Activated CD4-positive, CD25-positive, alpha-beta regulatory T cell treated with anti-CD3 and anti-CD28 coated beads, Interleukin-2, amount 50 U/mL, for 16 hours (primary cell): Measurements from ENCODE around the gene TTC13.

Experiments used
- DNase-seq: peaks from one replicate; pipeline ENCODE4 v3.0.0-alpha.2; 2020; ENCODE audit warnings: low read depth, low spot score

Gene TTC13

DNA sequence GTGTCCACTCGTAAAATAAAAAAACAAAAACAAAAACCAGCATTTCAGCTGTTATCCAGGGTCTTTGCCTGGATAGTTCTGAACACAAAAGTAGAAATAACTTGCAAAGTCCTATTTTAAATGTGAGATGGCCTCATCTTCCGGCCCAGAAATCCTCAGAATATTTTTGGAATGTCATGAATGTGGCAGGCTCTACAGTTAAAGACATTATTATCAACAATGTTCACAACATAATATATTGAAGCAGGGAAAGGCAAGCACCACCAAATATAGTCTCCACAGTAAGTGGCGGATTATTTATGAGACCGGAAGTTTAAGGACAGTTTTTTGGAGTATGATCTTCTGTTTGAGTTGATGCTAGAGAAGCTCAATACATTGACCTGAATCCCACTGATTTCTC lies 109.2 kb downstream of the TTC13 start:
- DNase-seq: no peak

DNA sequence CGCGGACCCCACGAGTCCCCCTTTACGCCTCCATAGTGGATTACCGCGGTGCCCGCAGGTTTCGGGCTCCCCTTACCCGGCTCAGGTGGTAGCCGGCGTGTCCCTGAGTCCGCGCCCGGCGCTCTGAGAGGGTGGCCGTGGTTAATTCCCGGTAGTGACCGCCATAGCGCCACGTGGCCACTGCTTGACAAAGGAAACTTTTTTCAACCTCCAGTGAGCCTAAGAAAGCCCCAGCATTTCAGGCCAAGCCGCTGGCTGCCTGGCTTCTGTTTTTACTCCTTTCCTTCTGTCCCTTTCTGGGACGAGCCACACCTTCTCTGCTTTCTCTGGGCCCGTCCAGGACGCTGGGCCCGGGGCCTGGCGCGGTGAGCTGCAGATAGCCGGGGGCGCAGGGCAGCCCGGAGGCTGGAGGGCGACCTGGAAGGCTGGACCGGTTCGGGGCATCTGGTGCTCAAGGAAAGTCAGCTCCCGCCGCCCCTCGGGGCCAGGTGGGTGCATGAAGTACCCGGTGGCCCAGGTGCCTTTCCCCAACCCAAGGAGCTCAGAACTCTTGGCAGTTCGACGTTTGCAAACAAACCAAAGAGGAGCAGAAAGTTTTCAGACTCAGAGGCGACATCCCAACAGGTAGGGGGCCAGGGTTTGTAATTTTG lies 109.8 kb downstream of the TTC13 start:
- no peak for DNase-seq

DNA sequence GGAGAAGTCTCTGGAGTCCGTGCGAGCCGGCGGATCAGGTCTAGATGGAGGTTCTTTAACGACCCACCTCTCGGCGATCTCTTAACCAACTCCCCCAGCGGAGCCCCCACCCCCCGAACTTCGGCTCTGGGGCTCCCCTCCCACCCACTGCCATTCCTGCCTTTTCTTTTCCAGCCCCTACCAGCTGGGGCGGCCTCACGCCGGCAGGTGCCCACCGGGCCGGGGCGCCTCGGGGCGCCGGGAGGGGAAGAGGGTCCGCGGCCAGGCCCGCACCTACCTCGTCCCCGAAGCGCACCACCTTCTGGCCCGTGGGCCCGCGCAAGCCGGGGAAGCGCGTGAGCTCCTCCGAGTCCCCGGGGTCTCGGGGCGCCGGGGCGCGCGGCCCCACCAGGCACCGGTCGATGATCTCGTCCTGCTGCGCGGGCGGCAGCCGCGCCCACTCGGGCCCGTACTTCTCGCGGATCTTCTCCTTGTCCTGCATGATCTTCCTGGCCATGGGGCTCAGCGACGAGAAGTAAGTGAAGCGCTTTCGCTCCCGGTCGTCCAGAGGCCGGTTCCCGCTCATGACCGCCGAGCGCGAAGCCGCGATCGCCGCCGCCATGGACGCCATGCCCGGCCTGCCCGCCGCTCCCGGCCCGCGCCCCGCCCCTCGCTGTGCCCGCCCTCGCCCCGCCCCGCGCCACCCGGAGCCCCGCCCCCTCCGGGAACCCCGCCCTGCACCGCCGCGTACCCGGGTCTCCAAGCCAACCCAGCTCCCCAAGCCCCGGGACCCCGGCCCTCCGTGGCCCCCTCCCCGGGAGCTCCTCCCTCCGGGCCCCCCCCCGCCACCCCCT lies 110.5 kb downstream of the TTC13 start, which contains the start of gene C1orf198:
Gene C1orf198 (minus strand): TSS at position 619 of the 833 bp plus-strand sequence. CDS start 9 bp downstream, at position 610.
- DNase-seq: peak; percentile 46

DNA sequence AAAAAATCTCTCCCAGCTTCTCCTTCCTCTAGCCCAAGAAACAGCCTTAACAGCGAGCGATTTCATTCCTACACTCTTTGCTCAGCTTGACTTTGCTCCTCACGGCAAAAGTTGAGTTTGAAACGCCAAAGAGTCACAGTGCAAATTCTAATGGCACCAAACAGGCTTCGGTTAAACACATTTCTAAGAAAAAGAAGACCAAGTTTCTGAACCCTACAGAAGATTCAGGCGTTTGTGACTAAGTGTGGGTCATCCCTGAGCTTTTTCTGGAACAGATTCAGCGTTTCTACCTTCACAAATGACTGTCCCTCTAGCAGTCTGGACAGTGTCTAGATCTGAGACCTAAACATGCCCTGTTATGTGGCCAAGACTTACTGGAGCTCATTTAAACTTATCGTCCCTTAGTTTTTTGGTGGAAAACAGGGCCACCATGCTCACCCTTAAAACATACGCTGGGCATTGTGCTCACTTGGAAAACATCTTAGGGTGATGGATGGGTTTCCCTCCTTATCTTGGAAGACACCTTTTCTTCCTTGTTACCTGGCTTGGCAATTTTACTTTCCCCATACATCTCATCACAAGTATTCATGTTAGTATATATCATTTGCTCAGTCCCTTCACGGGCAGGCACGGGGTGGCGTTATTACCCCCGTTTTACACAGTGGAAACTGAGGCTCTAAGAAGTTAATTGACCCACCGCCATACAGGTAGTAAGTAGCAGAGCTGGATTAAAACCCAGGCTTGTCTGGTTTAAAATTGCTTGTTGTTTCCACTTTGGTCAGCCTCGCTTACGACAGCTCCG lies 111.4 kb downstream of the TTC13 start:
- DNase-seq: no peak

- no peak for DNase-seq
Observed at GRCh38 chr1:230866171-230867070, 112.2 kb downstream of the TTC13 start.

DNA sequence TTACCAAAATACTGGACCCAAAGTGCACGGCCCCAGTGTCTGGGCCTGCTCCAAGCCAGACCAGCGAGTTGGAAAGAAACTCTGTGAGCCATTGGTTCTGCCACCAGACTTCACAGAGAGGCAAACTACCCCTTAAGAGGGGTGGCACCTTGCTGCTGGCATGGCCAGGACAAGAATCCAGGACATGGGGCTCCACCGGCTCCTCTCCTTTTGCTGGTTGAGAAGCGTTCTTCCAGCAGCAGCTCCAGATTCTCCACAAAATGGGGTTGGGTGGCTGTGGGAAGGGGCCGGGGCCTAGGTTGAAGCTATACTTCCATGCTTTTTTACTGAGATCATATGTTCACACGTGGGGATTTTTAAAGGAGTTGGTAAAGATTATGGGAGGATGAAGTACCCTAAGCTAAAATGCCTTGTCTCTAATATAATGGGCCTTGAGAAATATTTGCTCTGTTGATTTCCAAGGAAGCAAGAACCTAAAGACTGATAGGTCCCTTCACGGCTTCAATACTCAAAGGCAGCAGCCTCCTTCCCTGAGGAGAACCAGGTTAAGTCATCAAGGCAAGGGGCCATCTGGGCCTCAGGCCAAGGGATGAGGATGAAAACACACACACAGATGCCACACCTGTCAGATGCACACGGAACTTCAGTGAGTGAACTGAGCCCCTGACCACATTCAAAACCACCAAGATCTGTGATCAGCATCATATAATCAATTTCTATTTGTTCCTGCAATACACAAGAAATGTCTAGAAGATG lies 113.4 kb downstream of the TTC13 start:
- DNase-seq: no peak

DNA sequence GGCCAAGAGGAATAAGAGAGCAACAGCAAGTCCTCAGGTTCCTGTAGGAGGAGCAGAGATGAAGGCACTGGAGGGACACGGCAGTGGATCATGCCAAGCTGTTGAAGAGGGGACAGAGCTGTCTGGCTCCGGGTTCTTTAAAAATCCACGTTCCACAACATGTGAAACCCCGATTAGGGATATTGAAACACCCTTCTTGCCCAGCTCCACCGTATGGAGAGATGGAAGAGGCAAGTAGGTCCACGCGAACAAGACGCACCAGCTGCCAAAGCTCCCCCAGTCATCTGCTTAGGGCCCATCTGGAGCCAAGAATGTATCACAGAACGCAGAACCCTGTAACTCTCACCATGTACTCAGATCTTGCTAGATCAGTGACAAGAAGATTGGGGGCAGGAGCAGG lies 114.2 kb downstream of the TTC13 start:
- DNase-seq: no peak

- no peak for DNase-seq
Observed at GRCh38 chr1:230863449-230863848, 115.2 kb downstream of the TTC13 start.

DNA sequence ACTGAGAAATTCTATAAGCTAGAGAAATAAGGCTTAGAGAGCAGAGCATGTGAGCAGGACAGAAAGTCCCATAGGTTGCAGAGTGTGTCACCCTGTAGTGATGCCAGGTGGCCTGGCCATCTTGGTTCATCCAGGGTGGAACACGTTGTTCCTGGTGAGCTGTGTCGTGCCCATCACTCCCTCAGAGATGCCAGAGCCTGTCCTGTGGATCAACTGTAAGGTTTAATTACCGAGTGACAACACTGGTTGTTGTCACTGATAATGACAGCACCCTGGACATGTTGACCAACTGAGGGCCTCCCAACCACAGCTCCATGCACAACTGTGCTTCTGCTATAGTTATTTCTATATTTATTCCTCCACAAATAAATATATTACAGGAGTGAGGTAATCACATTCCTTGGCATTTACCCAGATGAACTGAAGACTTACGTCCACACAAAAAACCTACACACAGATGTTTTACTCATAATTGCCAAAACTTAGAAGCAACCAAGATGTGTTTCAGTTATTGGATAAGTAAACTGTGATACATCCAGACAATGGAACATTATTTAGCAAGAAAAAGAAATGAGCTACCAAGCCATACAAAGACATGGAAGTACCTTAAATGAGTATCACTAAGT lies 116.6 kb downstream of the TTC13 start:
- no peak for DNase-seq

DNA sequence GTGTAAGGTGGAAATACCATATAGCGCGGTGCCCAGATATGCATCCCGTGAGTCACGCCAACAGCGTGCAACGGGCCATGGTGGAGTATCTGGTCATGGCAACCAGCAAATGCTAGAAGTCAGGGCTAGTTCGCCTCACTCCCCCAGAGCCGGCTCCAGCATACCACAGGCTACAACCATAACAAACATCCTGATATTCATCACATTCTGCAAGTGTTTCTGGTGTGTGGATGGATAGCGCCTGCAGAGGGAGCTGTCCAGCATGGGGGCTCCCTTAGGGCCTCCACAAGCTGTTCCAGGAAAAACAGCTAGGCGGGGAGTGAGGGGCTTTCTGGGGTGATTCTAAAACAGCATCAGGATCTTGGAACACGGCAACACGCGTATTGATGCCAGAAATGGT lies 117.2 kb downstream of the TTC13 start:
- DNase-seq: no peak

DNA sequence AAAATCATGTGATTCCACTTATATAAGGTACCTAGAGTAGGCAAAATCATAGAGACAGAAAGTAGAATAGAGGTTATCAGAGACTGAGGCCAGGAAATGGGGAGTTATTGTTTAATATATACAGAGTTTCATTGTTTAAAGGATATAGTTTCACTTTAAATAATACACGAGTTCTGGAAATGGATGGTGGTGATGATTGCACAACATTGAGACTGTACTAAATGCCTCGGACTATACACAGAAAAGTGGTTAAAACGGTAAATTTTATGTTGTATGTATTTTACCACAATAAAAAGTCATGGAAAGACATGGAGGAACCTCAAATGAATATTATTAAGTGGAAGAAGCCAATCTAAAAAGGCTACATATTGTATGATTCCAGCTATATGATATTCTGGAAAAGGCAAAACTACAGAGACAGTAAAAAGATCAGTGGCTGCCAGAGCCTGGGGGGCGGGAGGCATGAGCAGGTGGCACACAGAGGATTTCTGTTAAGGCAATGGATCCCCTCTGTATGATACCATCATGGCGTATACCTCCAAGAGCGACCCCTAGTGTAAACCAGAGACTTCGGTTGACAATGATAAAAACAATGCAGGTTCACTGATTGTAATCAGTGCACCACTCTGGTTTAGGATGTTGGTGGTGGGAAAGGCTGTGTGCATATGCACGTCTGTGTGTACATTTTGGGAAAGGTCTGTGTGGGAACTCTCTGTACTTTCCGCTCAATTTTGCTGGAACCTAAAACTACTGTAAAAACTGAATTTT lies 117.9 kb downstream of the TTC13 start:
- no peak for DNase-seq

DNA sequence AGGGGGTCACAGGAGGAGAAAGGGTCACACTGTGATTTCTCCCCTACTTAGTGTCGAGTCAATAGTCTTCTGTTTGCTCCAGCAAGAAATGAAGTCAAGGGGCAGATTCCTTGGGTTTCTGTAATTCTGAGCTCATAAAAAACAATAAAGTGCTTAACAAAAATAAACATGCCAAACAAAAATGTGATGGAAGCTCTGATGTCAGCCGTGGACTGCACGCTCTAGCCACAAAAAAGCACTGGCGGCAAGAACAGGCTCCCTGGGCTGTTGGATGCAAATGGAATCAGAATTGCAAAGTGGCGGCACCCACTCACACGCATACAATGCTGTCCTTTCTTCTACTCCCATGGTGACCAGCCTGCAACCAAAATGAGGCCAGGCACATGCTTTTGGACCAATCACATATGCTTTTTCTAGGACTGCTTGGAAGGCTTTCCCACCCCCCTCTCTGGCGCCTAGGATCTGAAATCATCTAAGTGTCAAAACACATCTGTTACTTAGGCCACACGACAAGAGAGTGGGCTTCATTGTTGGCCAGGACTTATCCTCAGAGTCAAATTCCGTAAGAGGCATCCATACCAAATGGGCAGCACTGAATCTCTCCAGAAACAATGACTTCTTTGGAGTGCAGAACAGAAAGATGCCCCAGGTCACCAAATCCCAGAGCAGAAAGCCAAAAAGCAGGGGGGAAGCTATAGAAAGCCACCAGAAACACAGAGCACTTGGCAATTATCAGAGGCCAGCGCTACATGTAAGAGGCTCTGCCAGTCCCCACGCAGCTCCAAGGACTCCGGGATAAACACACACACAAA lies 119.5 kb downstream of the TTC13 start:
- DNase-seq: no peak

DNA sequence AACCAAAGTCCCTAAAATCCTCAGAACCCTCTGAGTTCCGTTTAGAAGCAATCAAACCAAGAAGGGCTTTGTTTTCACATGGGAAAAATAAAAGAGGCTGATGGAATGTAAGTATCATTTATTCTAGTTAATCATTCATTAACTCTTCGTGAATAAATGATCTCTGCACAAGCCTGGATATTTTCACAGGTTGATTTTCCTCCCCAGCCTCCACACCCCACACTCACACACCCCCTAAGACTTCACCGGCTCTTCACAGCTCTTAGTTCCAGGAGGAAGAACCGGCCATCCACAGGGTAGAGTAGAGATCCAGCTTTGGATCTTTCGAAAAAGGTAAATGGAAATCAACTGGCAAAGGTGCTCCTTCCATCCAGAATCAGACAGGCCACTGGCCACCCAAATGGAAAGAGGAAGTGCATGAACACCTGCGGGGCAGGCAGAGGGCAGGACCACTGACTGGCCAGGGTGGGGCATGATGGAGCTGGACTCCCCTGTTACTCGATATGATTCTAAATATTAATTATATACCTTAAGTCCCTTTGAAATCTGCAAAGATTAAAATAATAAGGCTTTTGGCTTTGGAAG lies 120.3 kb downstream of the TTC13 start:
- no peak for DNase-seq

DNA sequence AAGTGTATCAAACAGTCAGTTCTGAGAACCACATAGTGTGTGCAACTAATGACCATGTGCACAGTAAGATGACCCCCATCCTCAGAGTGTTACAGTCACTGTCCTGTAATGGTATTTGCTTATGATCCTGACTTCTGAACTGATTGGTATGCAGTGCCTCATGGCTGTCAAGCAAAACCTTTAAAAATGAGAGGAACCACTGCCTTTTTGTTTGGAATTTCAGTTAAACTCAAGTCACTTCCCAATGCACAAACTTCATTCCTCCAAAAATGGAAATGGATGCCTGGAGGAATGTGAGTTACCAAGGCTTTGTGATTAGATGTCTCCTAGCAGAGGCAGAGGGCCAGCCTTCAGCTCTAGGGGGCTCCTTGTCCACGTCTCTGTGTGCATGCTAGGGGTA lies 120.8 kb downstream of the TTC13 start:
- DNase-seq: no peak

- DNase-seq: no peak
Observed at GRCh38 chr1:230857077-230857476, 121.6 kb downstream of the TTC13 start.
